Measurements from ENCODE around the gene UBE2E3. TPM values are rescaled to one million over a fixed set of nuclear protein-coding genes. Genes with fewer than 3 reads are reported as not detected.

Gene UBE2E3
- total RNA-seq, 1 experiment from 2014 or later: 76.3 TPM

DNA sequence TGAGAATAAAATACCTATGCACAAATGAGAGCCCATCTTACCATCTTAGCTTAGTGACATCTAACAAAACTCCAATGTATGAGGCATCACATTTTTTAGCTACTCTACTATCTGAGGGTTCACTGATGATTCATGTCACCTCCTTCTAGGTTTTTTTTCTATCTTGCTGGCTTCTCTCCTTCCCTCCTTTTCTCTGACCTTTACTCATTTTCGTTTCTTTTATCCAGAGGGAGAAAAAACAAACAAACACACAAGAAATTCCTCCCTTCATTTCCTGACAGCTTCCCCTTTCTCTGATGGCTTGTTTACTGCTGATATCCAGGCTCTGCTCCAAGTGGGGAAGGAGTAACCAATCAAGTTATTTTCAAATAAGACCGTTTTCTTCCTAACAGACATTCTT, 115.1 kb downstream of the UBE2E3 start:
- ATAC-seq: no peak
- Mint-ChIP-seq H3K27me3 (ENCODE audit: low read depth) (no peaks in the 10 kb centered on the region), H3K36me3 (peaks cover 32% of the 10 kb centered on the region), H3K9me3 (peaks cover 40% of the 10 kb centered on the region), H3K27ac (peak overlapping the region; percentile 22; the same call in 1 of the 2 replicates), H3K4me1 (peaks cover 7% of the 10 kb centered on the region), H3K4me3 (no peak overlapping the region)
- no peak for TF ChIP-seq ZNF416 (CRISPR knock-in tag; IDR thresholded peaks at IDR 0.05)
- DNase-seq (ENCODE audit: low spot score): no peak
- POLR2A ChIA-PET: no interaction called here
- CTCF ChIA-PET: no interaction called here

DNA sequence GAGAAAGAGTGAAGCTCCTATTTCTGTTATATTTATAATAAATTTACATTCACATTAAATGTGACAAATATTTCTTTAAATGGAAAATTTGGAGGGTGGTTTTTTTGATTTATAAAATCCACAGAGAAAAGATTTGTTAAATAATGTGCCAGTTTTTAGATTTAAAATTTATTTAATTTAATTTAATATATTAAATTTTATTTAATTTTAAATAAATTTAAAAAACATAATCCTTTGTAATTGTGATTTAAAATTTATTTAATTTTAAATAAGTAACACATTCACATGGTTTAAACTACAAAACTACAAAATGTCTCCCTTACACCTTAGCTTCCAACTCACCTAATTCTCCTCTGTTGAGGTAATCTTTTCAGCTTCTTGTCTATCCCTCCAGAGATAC, 123.3 kb downstream of the UBE2E3 start:
- Mint-ChIP-seq H3K4me1 (peaks cover 24% of the 10 kb centered on the region), H3K36me3 (no peaks in the 10 kb centered on the region), H3K9me3 (no peaks in the 10 kb centered on the region), H3K27ac (no peak overlapping the region), H3K4me3 (no peak overlapping the region), H3K27me3 (ENCODE audit: low read depth) (no peaks in the 10 kb centered on the region)
- ATAC-seq (no peak), DNase-seq (ENCODE audit: low spot score) (no peak)
- POLR2A ChIA-PET: no interaction called here
- TF ChIP-seq NR2C2 (CRISPR knock-in tag; IDR thresholded peaks at IDR 0.05) (no peak), HMGA2 (CRISPR knock-in tag; IDR thresholded peaks at IDR 0.05) (peak; percentile 94), USF2 (CRISPR knock-in tag; IDR thresholded peaks at IDR 0.05) (no peak)
- TF ChIP-seq, protein P1, sequence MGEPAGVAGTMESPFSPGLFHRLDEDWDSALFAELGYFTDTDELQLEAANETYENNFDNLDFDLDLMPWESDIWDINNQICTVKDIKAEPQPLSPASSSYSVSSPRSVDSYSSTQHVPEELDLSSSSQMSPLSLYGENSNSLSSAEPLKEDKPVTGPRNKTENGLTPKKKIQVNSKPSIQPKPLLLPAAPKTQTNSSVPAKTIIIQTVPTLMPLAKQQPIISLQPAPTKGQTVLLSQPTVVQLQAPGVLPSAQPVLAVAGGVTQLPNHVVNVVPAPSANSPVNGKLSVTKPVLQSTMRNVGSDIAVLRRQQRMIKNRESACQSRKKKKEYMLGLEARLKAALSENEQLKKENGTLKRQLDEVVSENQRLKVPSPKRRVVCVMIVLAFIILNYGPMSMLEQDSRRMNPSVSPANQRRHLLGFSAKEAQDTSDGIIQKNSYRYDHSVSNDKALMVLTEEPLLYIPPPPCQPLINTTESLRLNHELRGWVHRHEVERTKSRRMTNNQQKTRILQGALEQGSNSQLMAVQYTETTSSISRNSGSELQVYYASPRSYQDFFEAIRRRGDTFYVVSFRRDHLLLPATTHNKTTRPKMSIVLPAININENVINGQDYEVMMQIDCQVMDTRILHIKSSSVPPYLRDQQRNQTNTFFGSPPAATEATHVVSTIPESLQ (CRISPR knock-in tag; IDR thresholded peaks at IDR 0.05): no peak
- TF ChIP-seq, protein P2, sequence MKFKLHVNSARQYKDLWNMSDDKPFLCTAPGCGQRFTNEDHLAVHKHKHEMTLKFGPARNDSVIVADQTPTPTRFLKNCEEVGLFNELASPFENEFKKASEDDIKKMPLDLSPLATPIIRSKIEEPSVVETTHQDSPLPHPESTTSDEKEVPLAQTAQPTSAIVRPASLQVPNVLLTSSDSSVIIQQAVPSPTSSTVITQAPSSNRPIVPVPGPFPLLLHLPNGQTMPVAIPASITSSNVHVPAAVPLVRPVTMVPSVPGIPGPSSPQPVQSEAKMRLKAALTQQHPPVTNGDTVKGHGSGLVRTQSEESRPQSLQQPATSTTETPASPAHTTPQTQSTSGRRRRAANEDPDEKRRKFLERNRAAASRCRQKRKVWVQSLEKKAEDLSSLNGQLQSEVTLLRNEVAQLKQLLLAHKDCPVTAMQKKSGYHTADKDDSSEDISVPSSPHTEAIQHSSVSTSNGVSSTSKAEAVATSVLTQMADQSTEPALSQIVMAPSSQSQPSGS (CRISPR knock-in tag; IDR thresholded peaks at IDR 0.05; ENCODE audit: borderline replicate concordance, low read depth): no peak
- CTCF ChIA-PET: interaction anchor here (1.1 to 1.6 kb wide), 2 partner anchors 354 to 611 kb away, joined by 6 to 7 read pairs; partner anchors contain the start of gene ITGA4

- ChIA-PET POLR2A (no interaction called here), CTCF (interaction anchor here (1.0 to 3.2 kb wide), 4 partner anchors 334 to 611 kb away, joined by 3 to 10 read pairs (median 5); partner anchors contain the start of gene ITGA4)
- Mint-ChIP-seq H3K36me3 (no peaks in the 10 kb centered on the region), H3K9me3 (no peaks in the 10 kb centered on the region), H3K4me3 (no peak overlapping the region), H3K4me1 (peaks cover 24% of the 10 kb centered on the region), H3K27ac (no peak overlapping the region), H3K27me3 (ENCODE audit: low read depth) (no peaks in the 10 kb centered on the region)
- 0 out of 2 replicates have a peak, but pooled peaks have one; percentile 22 for TF ChIP-seq CTCF (IDR thresholded peaks at IDR 0.05)
- no peak for TF ChIP-seq IRF2 (CRISPR knock-in tag; IDR thresholded peaks at IDR 0.05; ENCODE audit: borderline replicate concordance, low read depth)
- peak; percentile 72 for ATAC-seq
- no peak for DNase-seq (ENCODE audit: low spot score)
Measured at GRCh38 chr2:181104512-181105115, 124.2 kb downstream of the UBE2E3 start.

- ATAC-seq (no peak), DNase-seq (ENCODE audit: low spot score) (no peak)
- ChIA-PET CTCF (interaction anchor here (1.0 to 3.2 kb wide), 3 partner anchors 333 to 610 kb away, joined by 3 to 10 read pairs (median 4); partner anchors contain the start of gene ITGA4), POLR2A (no interaction called here)
- no peaks in the 10 kb centered on the region for H3K27me3 Mint-ChIP-seq (ENCODE audit: low read depth)
- no peaks in the 10 kb centered on the region for H3K9me3 Mint-ChIP-seq
- no peak overlapping the region for H3K27ac Mint-ChIP-seq
- H3K4me3 Mint-ChIP-seq: no peak overlapping the region
- H3K36me3 Mint-ChIP-seq: no peaks in the 10 kb centered on the region
- H3K4me1 Mint-ChIP-seq: peaks cover 24% of the 10 kb centered on the region
- no peak for TF ChIP-seq KAT7 (CRISPR knock-in tag; IDR thresholded peaks at IDR 0.05; ENCODE audit: borderline replicate concordance)
- no peak for TF ChIP-seq IRF2 (CRISPR knock-in tag; IDR thresholded peaks at IDR 0.05; ENCODE audit: borderline replicate concordance, low read depth)
- TF ChIP-seq SMAD3 (CRISPR knock-in tag; IDR thresholded peaks at IDR 0.05; ENCODE audit: borderline replicate concordance): no peak
- no peak for TF ChIP-seq FOXP1 (CRISPR knock-in tag; IDR thresholded peaks at IDR 0.05; ENCODE audit: borderline replicate concordance)
- no peak for TF ChIP-seq TEAD4 (CRISPR knock-in tag; IDR thresholded peaks at IDR 0.05)
- TF ChIP-seq FOXK1 (CRISPR knock-in tag; IDR thresholded peaks at IDR 0.05): no peak
- no peak for TF ChIP-seq ZNF396 (CRISPR knock-in tag; IDR thresholded peaks at IDR 0.05; ENCODE audit: borderline replicate concordance)
- TF ChIP-seq ATF1 (CRISPR knock-in tag; IDR thresholded peaks at IDR 0.05): no peak
- TF ChIP-seq ZNF121 (CRISPR knock-in tag; IDR thresholded peaks at IDR 0.05): no peak
- no peak for TF ChIP-seq CREB1 (CRISPR knock-in tag; IDR thresholded peaks at IDR 0.05)
- TF ChIP-seq, protein P1 (CRISPR knock-in tag; IDR thresholded peaks at IDR 0.05): no peak
- no peak for TF ChIP-seq ZNF219 (CRISPR knock-in tag; IDR thresholded peaks at IDR 0.05; ENCODE audit: borderline replicate concordance)
Measured at GRCh38 chr2:181105562-181105961, 125.2 kb downstream of the UBE2E3 start.
